Bronchial epithelial cell (primary cell): ENCODE measurements around the gene HERC3. TPM values are rescaled to one million over a fixed set of nuclear protein-coding genes. Genes with fewer than 3 reads are reported as not detected.

ENCODE experiments used
- DNase-seq: peaks from one replicate; pipeline ENCODE4 v3.0.0-alpha.2; 2010; ENCODE audit warnings: low read depth
- FAIRE-seq: peaks from 2 replicates; lab custom pipeline; 2011; peaks lifted over from hg19 to GRCh38; lab: Jason Lieb, UNC
- H3K27me3 ChIP-seq: 2 replicates; pipeline ENCODE4 v1.5.1; 2011; ENCODE audit warnings: low read length; ENCODE audit not compliant: control insufficient read depth, insufficient read depth
- H3K36me3 ChIP-seq: 2 replicates; pipeline ENCODE4 v1.5.1; 2011; ENCODE audit warnings: low read length; ENCODE audit not compliant: control insufficient read depth, insufficient read depth
- H3K4me3 ChIP-seq: 2 replicates; pipeline ENCODE4 v1.5.1; 2011; ENCODE audit warnings: mild to moderate bottlenecking, low read depth, low read length, control low read depth
- CTCF ChIP-seq: IDR thresholded peaks from 2 replicates; pipeline ENCODE4 v1.5.1; 2011; ENCODE audit warnings: mild to moderate bottlenecking, moderate library complexity, low read length, control low read depth, inconsistent platforms; ENCODE audit not compliant: insufficient read depth, severe bottlenecking
- total RNA-seq: library from RNA; depleted of rRNA; stranded (reverse); fragments of >200 nt; gene quantifications from 2 replicates; pipeline ENCODE4 v1.2.1, GENCODE V29; 2014

Gene HERC3
- total RNA-seq, 1 donor from 2014 or later: 25.3 TPM

DNA sequence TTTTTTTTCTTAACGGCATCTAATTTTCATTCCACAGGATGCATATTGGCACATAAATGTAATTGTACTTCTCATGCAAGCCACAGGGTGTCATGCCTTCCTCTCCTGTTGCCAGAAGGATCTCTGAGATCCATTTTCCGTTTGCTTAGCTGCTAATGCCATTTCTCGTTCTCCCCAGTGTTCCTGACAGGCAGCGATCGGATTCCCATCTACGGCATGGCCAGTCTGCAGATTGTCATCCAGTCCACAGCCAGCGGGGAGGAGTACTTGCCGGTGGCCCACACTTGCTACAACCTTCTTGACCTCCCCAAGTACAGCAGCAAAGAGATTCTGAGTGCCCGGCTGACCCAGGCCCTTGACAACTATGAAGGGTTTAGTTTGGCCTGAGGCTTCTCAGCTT lies 114.3 kb downstream of the HERC3 start:
- peak; percentile 18 for FAIRE-seq

DNA sequence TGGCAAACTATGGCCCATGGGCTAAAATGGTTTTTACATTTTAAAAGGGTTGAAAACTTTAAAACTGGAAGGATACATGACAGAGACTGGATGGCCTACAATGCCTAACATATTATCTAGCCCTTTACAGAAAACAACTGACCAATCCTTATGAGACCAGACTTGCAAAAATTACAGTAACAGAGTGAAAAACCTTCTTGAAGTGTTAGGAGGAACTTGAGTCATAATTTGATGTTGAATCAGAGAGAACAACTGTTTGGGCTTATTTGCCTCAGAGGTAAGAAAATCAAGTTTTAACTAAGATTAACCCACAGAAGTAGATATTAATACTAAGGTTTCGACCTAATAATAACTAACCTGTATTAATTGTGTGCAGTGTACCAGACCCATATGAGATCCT lies 117.7 kb downstream of the HERC3 start:
- no peak for FAIRE-seq
- no peak for TF ChIP-seq CTCF
- no peak overlapping the region for H3K4me3 ChIP-seq
- DNase-seq: peak; percentile 30
- H3K36me3 ChIP-seq: no peaks in the 10 kb centered on the region
- no peaks in the 10 kb centered on the region for H3K27me3 ChIP-seq

More for the DNA sequence above, 114.3 kb downstream of the HERC3 start:
- no peak overlapping the region for H3K4me3 ChIP-seq
- no peaks in the 10 kb centered on the region for H3K27me3 ChIP-seq
- peaks cover 1% of the 10 kb centered on the region for H3K36me3 ChIP-seq
- peak; percentile 47 for TF ChIP-seq CTCF
- DNase-seq: peak; percentile 33

GRCh38 chr4:88713782-88714181 lies 121.5 kb downstream of the HERC3 start:
- peaks cover 1% of the 10 kb centered on the region for H3K36me3 ChIP-seq
- FAIRE-seq (no peak), DNase-seq (no peak)
- no peak overlapping the region for H3K4me3 ChIP-seq
- TF ChIP-seq CTCF: no peak
- no peaks in the 10 kb centered on the region for H3K27me3 ChIP-seq

DNA sequence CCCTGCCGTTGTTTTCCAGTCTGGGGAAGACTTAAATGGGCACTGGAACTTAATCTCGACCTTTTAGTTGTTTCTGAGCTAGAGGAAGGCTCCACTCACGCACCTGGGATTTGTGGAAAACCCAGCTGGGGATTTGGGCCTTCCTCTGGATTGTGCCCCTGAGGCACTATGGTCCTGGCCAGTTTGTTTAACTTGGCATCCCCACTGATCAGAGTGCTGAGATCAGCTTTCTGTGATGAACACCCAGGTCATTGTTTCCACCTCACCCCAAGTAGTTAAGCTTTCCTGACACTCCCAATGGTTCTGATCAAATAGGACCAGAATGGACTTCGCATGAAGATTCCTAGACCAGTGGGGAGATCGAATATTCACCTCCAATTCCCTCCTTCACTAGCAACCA lies 125.8 kb downstream of the HERC3 start:
- H3K27me3 ChIP-seq: no peaks in the 10 kb centered on the region
- TF ChIP-seq CTCF: no peak
- FAIRE-seq: peak; percentile 18
- no peak overlapping the region for H3K4me3 ChIP-seq
- DNase-seq: no peak
- H3K36me3 ChIP-seq: peaks cover 3% of the 10 kb centered on the region

DNA sequence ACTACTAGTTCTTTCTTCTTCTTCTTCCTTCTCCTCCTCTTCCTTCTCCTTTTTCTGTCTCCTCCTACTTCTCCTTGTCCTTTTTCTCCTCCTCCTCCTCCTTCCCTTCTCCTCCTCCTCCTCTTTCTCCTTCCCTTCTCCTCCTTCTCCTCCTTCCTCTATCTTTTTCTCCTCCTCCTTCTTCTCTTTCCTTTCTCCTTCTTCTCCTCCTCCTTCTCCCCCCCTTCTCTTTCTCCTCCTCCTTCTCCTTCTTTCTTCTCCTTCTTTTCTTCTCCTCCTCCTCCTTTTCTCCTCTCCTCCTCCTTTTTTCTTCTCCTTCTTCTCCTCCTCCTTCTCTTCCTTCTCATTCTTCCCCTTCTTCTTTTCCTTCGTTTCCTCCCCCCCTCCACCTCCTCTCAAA lies 127.1 kb downstream of the HERC3 start:
- TF ChIP-seq CTCF: no peak
- no peak overlapping the region for H3K4me3 ChIP-seq
- FAIRE-seq (no peak), DNase-seq (no peak)
- H3K36me3 ChIP-seq: peaks cover 3% of the 10 kb centered on the region
- no peaks in the 10 kb centered on the region for H3K27me3 ChIP-seq
